IPS-15b (cell line): Measurements from ENCODE around the gene ELOVL2.
"Not testable (repeated sequence)": the region's sequence is repeated elsewhere in the genome, so short reads cannot be mapped to it uniquely, and the experiment has no call there.

Experiments
- H3K27me3 ChIP-seq: one replicate; pipeline ENCODE4 v1.6.1; 2013; ENCODE audit warnings: low read length; ENCODE audit not compliant: control insufficient read depth, insufficient read depth
- H3K36me3 ChIP-seq: one replicate; pipeline ENCODE4 v1.6.1; 2013; ENCODE audit warnings: low read length; ENCODE audit not compliant: control insufficient read depth, insufficient read depth
- H3K4me1 ChIP-seq: one replicate; pipeline ENCODE4 v1.6.1; 2013; ENCODE audit warnings: mild to moderate bottlenecking, low read length; ENCODE audit not compliant: control insufficient read depth, insufficient read depth
- H3K4me3 ChIP-seq: one replicate; pipeline ENCODE4 v1.5.1; 2013; ENCODE audit warnings: low read depth, low read length
- H3K9ac ChIP-seq: one replicate; pipeline ENCODE4 v1.6.1; 2013; ENCODE audit warnings: low read depth, mild to moderate bottlenecking, low read length
- H3K9me3 ChIP-seq: one replicate; pipeline ENCODE4 v1.6.1; 2013; ENCODE audit warnings: mild to moderate bottlenecking, low read length; ENCODE audit not compliant: control insufficient read depth, insufficient read depth

The ELOVL2 gene

DNA sequence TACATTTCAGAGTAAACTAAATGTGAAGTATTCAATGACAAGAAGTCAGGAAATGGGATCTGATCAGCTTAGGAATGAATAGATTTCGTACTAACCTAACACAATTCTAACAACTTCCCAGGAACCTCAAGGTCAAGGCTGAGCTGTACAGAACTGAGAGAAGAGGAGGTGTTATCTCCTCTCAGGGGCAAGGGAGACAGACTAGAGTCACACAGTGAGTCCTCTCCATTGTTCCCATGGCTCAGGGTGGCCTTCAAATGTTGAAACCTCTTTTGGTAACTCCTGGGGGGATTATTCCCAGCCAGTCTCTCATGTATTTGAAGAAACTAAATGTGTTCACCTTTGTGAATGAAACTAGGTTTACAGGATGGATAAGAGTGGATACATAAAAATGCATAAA, 27.7 kb downstream of the ELOVL2 start:
- H3K9ac ChIP-seq, result no peak overlapping the region
- no peaks in the 10 kb centered on the region for H3K36me3 ChIP-seq
- no peaks in the 10 kb centered on the region for H3K9me3 ChIP-seq
- H3K27me3 ChIP-seq, result no peaks in the 10 kb centered on the region
- H3K4me3 ChIP-seq, result no peak overlapping the region
- no peaks in the 10 kb centered on the region for H3K4me1 ChIP-seq

- no peaks in the 10 kb centered on the region for H3K9me3 ChIP-seq
- H3K27me3 ChIP-seq, result no peaks in the 10 kb centered on the region
- H3K4me3 ChIP-seq, result no peak overlapping the region
- H3K9ac ChIP-seq, result no peak overlapping the region
- H3K4me1 ChIP-seq, result no peaks in the 10 kb centered on the region
- no peaks in the 10 kb centered on the region for H3K36me3 ChIP-seq
Observed at GRCh38 chr6:11015102-11015501, 29.0 kb downstream of the ELOVL2 start.

- Histone ChIP-seq H3K9ac (no peak overlapping the region), H3K4me1 (no peaks in the 10 kb centered on the region), H3K27me3 (no peaks in the 10 kb centered on the region), H3K4me3 (no peak overlapping the region), H3K36me3 (no peaks in the 10 kb centered on the region), H3K9me3 (no peaks in the 10 kb centered on the region)
Observed at GRCh38 chr6:11013721-11014070, 30.4 kb downstream of the ELOVL2 start.

GRCh38 chr6:11012976-11013720, 31.0 kb downstream of the ELOVL2 start:
- Histone ChIP-seq H3K27me3 (no peaks in the 10 kb centered on the region), H3K4me1 (no peaks in the 10 kb centered on the region), H3K4me3 (no peak overlapping the region), H3K36me3 (no peaks in the 10 kb centered on the region), H3K9me3 (no peaks in the 10 kb centered on the region), H3K9ac (no peak overlapping the region)

DNA sequence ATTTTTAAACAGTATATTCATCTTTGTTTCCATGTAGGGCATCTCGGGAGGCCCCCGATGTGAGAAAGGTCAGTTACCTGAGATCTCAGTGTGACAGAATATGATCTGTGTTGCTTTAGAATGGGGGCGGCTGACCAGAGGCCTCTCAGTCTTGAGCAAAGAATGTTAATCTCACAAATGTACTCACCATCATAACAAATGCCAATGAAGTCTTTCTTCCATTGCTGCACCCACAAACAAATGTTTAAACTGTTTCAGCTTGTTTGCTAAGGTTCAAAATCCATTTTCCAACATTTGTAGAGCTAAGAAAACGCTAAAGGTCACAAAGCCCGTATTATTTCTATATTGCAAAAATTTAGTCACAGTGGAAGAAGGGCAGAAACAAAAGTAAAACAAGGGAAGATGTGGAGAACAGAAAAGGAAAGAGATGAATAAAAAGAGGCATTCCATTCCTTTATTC, 31.8 kb downstream of the ELOVL2 start:
- no peaks in the 10 kb centered on the region for H3K9me3 ChIP-seq
- H3K36me3 ChIP-seq, result no peaks in the 10 kb centered on the region
- no peaks in the 10 kb centered on the region for H3K4me1 ChIP-seq
- no peak overlapping the region for H3K4me3 ChIP-seq
- H3K27me3 ChIP-seq, result no peaks in the 10 kb centered on the region
- H3K9ac ChIP-seq, result no peak overlapping the region

GRCh38 chr6:11011787-11012234, 32.3 kb downstream of the ELOVL2 start:
- Histone ChIP-seq H3K9me3 (no peaks in the 10 kb centered on the region), H3K4me3 (no peak overlapping the region), H3K4me1 (no peaks in the 10 kb centered on the region), H3K27me3 (no peaks in the 10 kb centered on the region), H3K36me3 (no peaks in the 10 kb centered on the region), H3K9ac (no peak overlapping the region)

DNA sequence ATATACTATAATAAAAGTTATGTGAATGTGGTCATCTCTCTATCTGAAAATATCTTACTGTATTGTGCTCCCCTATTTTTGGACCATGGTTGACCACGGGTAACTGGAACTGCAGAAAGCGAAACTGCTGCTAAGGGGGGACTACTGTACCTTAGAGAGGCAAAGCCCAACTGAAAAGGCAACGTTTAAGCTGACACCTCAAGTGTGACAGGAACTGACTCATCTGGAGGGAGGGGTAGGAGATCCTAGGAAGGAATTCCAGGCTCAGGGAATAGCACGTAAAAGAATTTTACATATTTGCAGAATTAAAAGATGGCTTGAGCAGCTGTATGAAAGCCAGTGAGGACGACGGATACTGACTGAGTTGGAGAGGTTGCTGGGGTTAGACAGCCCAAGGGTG, 34.8 kb downstream of the ELOVL2 start:
- H3K9me3 ChIP-seq, result no peaks in the 10 kb centered on the region
- no peak overlapping the region for H3K4me3 ChIP-seq
- H3K4me1 ChIP-seq, result no peaks in the 10 kb centered on the region
- H3K27me3 ChIP-seq, result no peaks in the 10 kb centered on the region
- H3K36me3 ChIP-seq, result no peaks in the 10 kb centered on the region
- H3K9ac ChIP-seq, result no peak overlapping the region

- no peak overlapping the region for H3K4me3 ChIP-seq
- no peaks in the 10 kb centered on the region for H3K36me3 ChIP-seq
- H3K27me3 ChIP-seq, result no peaks in the 10 kb centered on the region
- H3K4me1 ChIP-seq, result no peaks in the 10 kb centered on the region
- no peak overlapping the region for H3K9ac ChIP-seq
- no peaks in the 10 kb centered on the region for H3K9me3 ChIP-seq
Observed at GRCh38 chr6:11008821-11009220, 35.3 kb downstream of the ELOVL2 start.

GRCh38 chr6:11007715-11008608, 36.1 kb downstream of the ELOVL2 start:
- no peak overlapping the region for H3K9ac ChIP-seq
- no peaks in the 10 kb centered on the region for H3K4me1 ChIP-seq

DNA sequence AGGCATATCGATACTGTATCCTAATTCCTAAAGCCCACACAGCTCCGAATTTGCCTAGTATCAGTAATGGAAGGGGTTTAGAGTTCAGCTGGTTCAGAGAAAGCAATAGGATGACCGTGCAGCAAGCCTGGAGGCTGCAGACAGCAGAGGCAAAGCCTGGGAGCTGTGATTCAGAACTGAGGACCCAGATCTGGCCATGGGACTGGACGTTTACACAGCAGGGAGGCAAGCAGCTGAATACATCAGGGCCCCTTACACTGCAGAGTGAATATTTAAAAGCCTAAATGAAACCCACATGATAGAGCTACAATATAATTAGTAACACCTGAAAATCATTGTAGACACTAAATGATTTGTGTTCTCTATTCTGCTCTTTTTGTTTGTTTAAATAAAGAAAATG, 38.0 kb downstream of the ELOVL2 start:
- H3K9ac ChIP-seq, result no peak overlapping the region
- H3K36me3 ChIP-seq, result no peaks in the 10 kb centered on the region
- H3K4me1 ChIP-seq, result no peaks in the 10 kb centered on the region
- H3K27me3 ChIP-seq, result no peaks in the 10 kb centered on the region
- H3K4me3 ChIP-seq, result no peak overlapping the region
- H3K9me3 ChIP-seq, result no peaks in the 10 kb centered on the region

More at GRCh38 chr6:11007715-11008608, 36.1 kb downstream of the ELOVL2 start:
- Histone ChIP-seq H3K4me3 (no peak overlapping the region), H3K9me3 (no peaks in the 10 kb centered on the region), H3K27me3 (no peaks in the 10 kb centered on the region), H3K36me3 (no peaks in the 10 kb centered on the region)

- H3K4me1 ChIP-seq, H3K27me3 ChIP-seq, H3K36me3 ChIP-seq, H3K9ac ChIP-seq, H3K4me3 ChIP-seq, H3K9me3 ChIP-seq: not testable (repeated sequence)
Observed at GRCh38 chr6:11003297-11003696, 40.8 kb downstream of the ELOVL2 start.

GRCh38 chr6:11002176-11002575, 41.9 kb downstream of the ELOVL2 start:
- Histone ChIP-seq H3K27me3 (no peaks in the 10 kb centered on the region), H3K4me1 (no peaks in the 10 kb centered on the region), H3K9me3 (no peaks in the 10 kb centered on the region), H3K36me3 (no peaks in the 10 kb centered on the region), H3K4me3 (no peak overlapping the region), H3K9ac (no peak overlapping the region)
